K562 (cell line): ENCODE results near the gene ACTR3C. TPM values are rescaled to one million over a fixed set of nuclear protein-coding genes. Genes with fewer than 3 reads are reported as not detected.

Experiments
- CREB3 ChIP-seq: fragments of 450-650 bp; conservative IDR thresholded peaks from 2 replicates; pipeline ENCODE4 v1.6.1; 2016; ENCODE audit warnings: missing genetic modification characterization, low read depth, mild to moderate bottlenecking, missing compliant biosample characterization, moderate library complexity
- E2F1 ChIP-seq: sonication (generic); formaldehyde crosslinking; IDR thresholded peaks from 2 replicates; pipeline ENCODE4 v1.8.1; 2023; ENCODE audit warnings: mild to moderate bottlenecking, missing genetic modification reagents, moderate library complexity
- HES1 ChIP-seq: fragments of 450-650 bp; IDR thresholded peaks from 2 replicates; pipeline ENCODE4 v1.6.1; 2016; ENCODE audit warnings: low read depth, mild to moderate bottlenecking, moderate library complexity
- HNRNPH1 ChIP-seq: fragments of 200-400 bp; formaldehyde crosslinking; optimal IDR thresholded peaks from 2 replicates; pipeline ENCODE3; 2017; ENCODE audit warnings: low read depth, mild to moderate bottlenecking, low read length, moderate library complexity
- HOMEZ ChIP-seq: fragments of 250-450 bp; sonication (Bioruptor Pico); IDR thresholded peaks from 2 replicates; pipeline ENCODE4 v1.4.0; 2020; ENCODE audit warnings: mild to moderate bottlenecking, moderate library complexity
- LARP7 ChIP-seq: fragments of 450-650 bp; IDR thresholded peaks from 2 replicates; pipeline ENCODE4 v1.6.1; 2016
- MAX ChIP-seq: sonication (generic); formaldehyde crosslinking; IDR thresholded peaks from 2 replicates; pipeline ENCODE4 v1.9.0; 2022; ENCODE audit warnings: mild to moderate bottlenecking, missing genetic modification reagents
- NRF1 ChIP-seq, 2 experiments: fragments of 450-650 bp; IDR thresholded peaks in 1 of 2; conservative IDR thresholded peaks in 1 of 2; 2 replicates each; pipeline ENCODE4 v1.6.1; 2014; ENCODE audit warnings: mild to moderate bottlenecking in 2 of 2
- RBM34 ChIP-seq: fragments of 200-400 bp; formaldehyde crosslinking; IDR thresholded peaks from 2 replicates; pipeline ENCODE4 v1.6.1; 2018; ENCODE audit warnings: low read length, borderline replicate concordance; ENCODE audit not compliant: insufficient read depth
- SLC30A9 ChIP-seq: fragments of 250-450 bp; sonication (Bioruptor Pico); IDR thresholded peaks from 2 replicates; pipeline ENCODE4 v1.8.0; 2022; ENCODE audit warnings: mild to moderate bottlenecking, moderate library complexity
- SMAD2 ChIP-seq: fragments of 150-350 bp; IDR thresholded peaks from 2 replicates; pipeline ENCODE4 v1.6.1; 2014; ENCODE audit warnings: low read depth, mild to moderate bottlenecking, low read length
- SUPT5H ChIP-seq: fragments of 450-650 bp; IDR thresholded peaks from 2 replicates; pipeline ENCODE4 v1.6.1; 2016
- TEAD2 ChIP-seq: fragments of 450-650 bp; IDR thresholded peaks from 2 replicates; pipeline ENCODE4 v1.6.1; 2016; ENCODE audit warnings: missing genetic modification characterization, control low read depth, missing compliant biosample characterization
- THRA ChIP-seq: fragments of 450-650 bp; IDR thresholded peaks from 2 replicates; pipeline ENCODE4 v1.6.1; 2017; ENCODE audit warnings: mild to moderate bottlenecking, moderate library complexity
- TRIM28 ChIP-seq: fragments of 450-650 bp; IDR thresholded peaks from 2 replicates; pipeline ENCODE4 v1.6.1; 2017
- ZNF253 ChIP-seq: fragments of 250-450 bp; sonication (Bioruptor Pico); conservative IDR thresholded peaks from 2 replicates; pipeline ENCODE4 v1.6.1; 2021; ENCODE audit warnings: mild to moderate bottlenecking
- ZNF436 ChIP-seq: fragments of 250-450, 450-650 bp; sonication (Bioruptor Pico); formaldehyde crosslinking; IDR thresholded peaks from 2 replicates; pipeline ENCODE4 v1.7.0; 2020; ENCODE audit warnings: mild to moderate bottlenecking
- ZNF583 ChIP-seq: fragments of 250-450 bp; sonication (Bioruptor Pico); IDR thresholded peaks from 2 replicates; pipeline ENCODE4 v1.4.0; 2020
- polyA plus RNA-seq, 8 experiments: library from polyadenylated mRNA; depleted of rRNA in 4 of 8; stranded (reverse) in 5 of 8; unstranded in 3 of 8; fragments of >200 nt; fragmentation: Nextera tagmentation in 2 of 8; fragmentation: Illumina TruSeq in 1 of 8; extraction: Ambion mirVana in 2 of 8; extraction: Trizol in 1 of 8; gene quantifications; 2 replicates each; pipeline versions ENCODE4 v1.2.1 to v1.2.3, GENCODE V29; 2011 to 2014; ENCODE audit warnings: inconsistent platforms in 1 of 8, missing spikeins in 1 of 8
- total RNA-seq, 7 experiments: library from RNA; depleted of rRNA in 6 of 7; stranded (reverse); fragments of >200 nt in 6 of 7; fragmentation: Illumina TruSeq in 2 of 7; extraction: Trizol in 2 of 7; gene quantifications; 2 replicates each; pipeline versions ENCODE4 v1.2.1 to v1.2.3, GENCODE V29; 2011 to 2021; ENCODE audit warnings: low replicate concordance in 1 of 7
- TF ChIP-seq, protein P1 (sequence below): fragments of 250-450 bp; sonication (Bioruptor Pico); IDR thresholded peaks from 2 replicates; pipeline ENCODE4 v1.4.0; 2020
- TF ChIP-seq, protein P2 (sequence below): fragments of 250-450 bp; sonication (Bioruptor Pico); IDR thresholded peaks from 2 replicates; pipeline ENCODE4 v1.9.0; 2021; ENCODE audit warnings: mild to moderate bottlenecking

Gene ACTR3C
- total and polyA plus RNA-seq, 9 of the 15 experiments (the other 6 are each of a cell fraction or from before 2014, with no cell fraction given) = 9.0 to 35.4 (median 13.3) TPM

DNA sequence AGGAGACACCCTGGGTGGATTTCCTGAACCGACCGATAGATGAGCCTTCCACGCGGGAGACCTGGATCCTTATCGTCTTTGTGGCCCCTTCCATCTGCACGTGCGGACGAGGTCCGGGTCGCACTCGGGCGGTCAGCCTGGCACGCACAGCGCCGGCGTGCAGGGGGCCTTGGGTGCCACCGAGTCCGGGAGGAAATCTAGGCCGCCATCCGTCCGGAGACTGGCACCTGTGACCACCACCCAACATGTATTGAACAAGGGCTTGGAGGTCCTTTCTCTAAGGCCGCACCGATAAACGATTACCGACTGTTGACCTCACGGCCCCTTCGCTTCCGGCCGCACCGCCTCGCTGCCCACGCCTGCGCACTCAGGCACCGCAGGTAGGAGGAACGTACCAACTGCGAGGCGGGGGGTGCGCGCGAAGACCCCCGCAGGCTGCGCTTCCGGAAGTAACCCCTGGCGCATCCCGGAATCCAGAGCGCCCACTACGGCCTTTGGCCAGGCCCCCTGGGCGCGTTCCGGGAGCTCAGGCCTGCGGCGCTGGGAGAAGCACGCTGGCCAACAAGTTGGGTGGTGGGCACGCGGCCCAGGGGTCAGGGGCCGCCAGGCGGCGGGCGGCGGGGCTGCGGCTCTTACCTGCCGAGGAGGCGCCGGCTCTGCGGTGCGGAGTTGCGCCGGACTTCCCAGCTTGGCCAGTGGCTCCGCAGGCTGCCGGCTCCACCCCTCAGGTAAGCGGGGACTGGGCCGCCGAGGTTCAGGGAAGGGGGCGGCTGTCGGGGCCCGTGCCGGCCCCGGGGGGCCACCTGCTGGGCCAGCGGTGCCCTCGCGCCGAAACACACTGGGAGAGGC is at the start of gene ACTR3C, which contains the start of gene LRRC61 (continued):
- no peak for TF ChIP-seq THRA
- TF ChIP-seq SUPT5H = peak; percentile 90
- peak; percentile 89; the same call in 1 of the 2 replicates for TF ChIP-seq E2F1 (CRISPR knock-in tag)
- TF ChIP-seq NRF1 (conservative IDR thresholded peaks at IDR 0.05 in 1 of 2, IDR thresholded peaks at IDR 0.05 in 1 of 2) = peak; percentile 95 to 96
- TF ChIP-seq LARP7 = 0 out of 2 replicates have a peak, but pooled peaks have one; percentile 66
- TF ChIP-seq, protein P1, sequence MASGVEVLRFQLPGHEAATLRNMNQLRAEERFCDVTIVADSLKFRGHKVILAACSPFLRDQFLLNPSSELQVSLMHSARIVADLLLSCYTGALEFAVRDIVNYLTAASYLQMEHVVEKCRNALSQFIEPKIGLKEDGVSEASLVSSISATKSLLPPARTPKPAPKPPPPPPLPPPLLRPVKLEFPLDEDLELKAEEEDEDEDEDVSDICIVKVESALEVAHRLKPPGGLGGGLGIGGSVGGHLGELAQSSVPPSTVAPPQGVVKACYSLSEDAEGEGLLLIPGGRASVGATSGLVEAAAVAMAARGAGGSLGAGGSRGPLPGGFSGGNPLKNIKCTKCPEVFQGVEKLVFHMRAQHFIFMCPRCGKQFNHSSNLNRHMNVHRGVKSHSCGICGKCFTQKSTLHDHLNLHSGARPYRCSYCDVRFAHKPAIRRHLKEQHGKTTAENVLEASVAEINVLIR (CRISPR knock-in tag) = peak; percentile 61
- TF ChIP-seq HOMEZ (CRISPR knock-in tag) = peak; percentile 83; the same call in 1 of the 2 replicates
- no peak for TF ChIP-seq ZNF436 (CRISPR knock-in tag)
- no peak for TF ChIP-seq HNRNPH1
- peak; percentile 88 for TF ChIP-seq CREB3
- peak; percentile 89; the same call in 1 of the 2 replicates for TF ChIP-seq ZNF583
- TF ChIP-seq ZNF253 (CRISPR knock-in tag) = no peak
- peak; percentile 76; the same call in 1 of the 2 replicates for TF ChIP-seq SLC30A9 (CRISPR knock-in tag)
- TF ChIP-seq TEAD2 = 0 out of 2 replicates have a peak, but pooled peaks have one; percentile 31
- TF ChIP-seq MAX (CRISPR knock-in tag) = peak; percentile 98
- TF ChIP-seq TRIM28 = peak; percentile 82; the same call in 1 of the 2 replicates
- peak; percentile 95 for TF ChIP-seq HES1
- TF ChIP-seq RBM34 = peak; percentile 96; the same call in 1 of the 2 replicates
- TF ChIP-seq, protein P2, sequence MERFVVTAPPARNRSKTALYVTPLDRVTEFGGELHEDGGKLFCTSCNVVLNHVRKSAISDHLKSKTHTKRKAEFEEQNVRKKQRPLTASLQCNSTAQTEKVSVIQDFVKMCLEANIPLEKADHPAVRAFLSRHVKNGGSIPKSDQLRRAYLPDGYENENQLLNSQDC (CRISPR knock-in tag) = peak; percentile 59; the same call in 1 of the 2 replicates
- no peak for TF ChIP-seq SMAD2
